ENCODE data around the gene SLC12A1.

Gene SLC12A1

GRCh38 chr15:48242535-48242934, 36.4 kb downstream of the SLC12A1 start:
- DNase-seq (ENCODE audit: low read depth, low spot score), result no peak

GRCh38 chr15:48244921-48245320, 38.8 kb downstream of the SLC12A1 start:
- DNase-seq (ENCODE audit: low read depth, low spot score), result no peak

- no peak for DNase-seq (ENCODE audit: low read depth, low spot score)
Observed at GRCh38 chr15:48248414-48248813, 42.3 kb downstream of the SLC12A1 start.

- peak; percentile 22 for DNase-seq (ENCODE audit: low read depth, low spot score)
Observed at GRCh38 chr15:48250640-48251076, 44.6 kb downstream of the SLC12A1 start.

GRCh38 chr15:48253172-48253571, 47.1 kb downstream of the SLC12A1 start:
- DNase-seq (ENCODE audit: low read depth, low spot score), result no peak

- no peak for DNase-seq (ENCODE audit: low read depth, low spot score)
Observed at GRCh38 chr15:48265135-48265534, 59.0 kb downstream of the SLC12A1 start.

GRCh38 chr15:48266024-48266689, 60.1 kb downstream of the SLC12A1 start:
- peak; percentile 10 for DNase-seq (ENCODE audit: low read depth, low spot score)

- DNase-seq (ENCODE audit: low read depth, low spot score), result no peak
Observed at GRCh38 chr15:48267766-48268165, 61.7 kb downstream of the SLC12A1 start.

GRCh38 chr15:48273049-48273448, 66.9 kb downstream of the SLC12A1 start:
- DNase-seq (ENCODE audit: low read depth, low spot score), result peak; percentile 5

GRCh38 chr15:48278666-48279065, 72.6 kb downstream of the SLC12A1 start:
- DNase-seq (ENCODE audit: low read depth, low spot score), result no peak

GRCh38 chr15:48279608-48280007, 73.5 kb downstream of the SLC12A1 start:
- DNase-seq (ENCODE audit: low read depth, low spot score), result no peak

- DNase-seq (ENCODE audit: low read depth, low spot score), result no peak
Observed at GRCh38 chr15:48281674-48282073, 75.6 kb downstream of the SLC12A1 start.

GRCh38 chr15:48282216-48282615, 76.1 kb downstream of the SLC12A1 start:
- DNase-seq (ENCODE audit: low read depth, low spot score), result no peak

GRCh38 chr15:48283396-48284145, 77.5 kb downstream of the SLC12A1 start:
- DNase-seq (ENCODE audit: low read depth, low spot score), result no peak

- DNase-seq (ENCODE audit: low read depth, low spot score), result peak; percentile 64
Observed at GRCh38 chr15:48285329-48286214, 79.5 kb downstream of the SLC12A1 start.

- no peak for DNase-seq (ENCODE audit: low read depth, low spot score)
Observed at GRCh38 chr15:48289628-48290027, 83.5 kb downstream of the SLC12A1 start.

- DNase-seq (ENCODE audit: low read depth, low spot score), result no peak
Observed at GRCh38 chr15:48292458-48292857, 86.4 kb downstream of the SLC12A1 start.

GRCh38 chr15:48297668-48298067, 91.6 kb downstream of the SLC12A1 start:
- no peak for DNase-seq (ENCODE audit: low read depth, low spot score)

GRCh38 chr15:48298914-48299313, 92.8 kb downstream of the SLC12A1 start:
- no peak for DNase-seq (ENCODE audit: low read depth, low spot score)

GRCh38 chr15:48300038-48300437, 93.9 kb downstream of the SLC12A1 start:
- DNase-seq (ENCODE audit: low read depth, low spot score), result peak; percentile 35

GRCh38 chr15:48304398-48304797, 98.3 kb downstream of the SLC12A1 start:
- DNase-seq (ENCODE audit: low read depth, low spot score), result no peak

GRCh38 chr15:48306639-48307038, 100.5 kb downstream of the SLC12A1 start:
- DNase-seq (ENCODE audit: low read depth, low spot score), result no peak
